GM19240 (cell line): Measurements from ENCODE around the gene UEVLD.
"Not testable (repeated sequence)": the region's sequence is repeated elsewhere in the genome, so short reads cannot be mapped to it uniquely, and the experiment has no call there.

ENCODE experiments used
- DNase-seq: peaks from one replicate; pipeline ENCODE4 v3.0.0; 2011; ENCODE audit warnings: low spot score; ENCODE audit not compliant: insufficient read length

The UEVLD gene

GRCh38 chr11:18588297-18589252 lies at the start of gene UEVLD:
Gene UEVLD, minus strand, starts transcription at chr11:18588734. Its CDS starts 80 bp downstream, at chr11:18588654.
- peak; percentile 61 for DNase-seq

GRCh38 chr11:18634140-18635032 lies 45.9 kb upstream of the UEVLD start, which contains the start of gene SPTY2D1:
Gene SPTY2D1, minus strand, starts transcription at chr11:18634342. Its CDS starts 85 bp downstream, at chr11:18634257.
- DNase-seq = peak; percentile 89

GRCh38 chr11:18633256-18634139 lies 45.0 kb upstream of the UEVLD start:
- no peak for DNase-seq

- DNase-seq = no peak
These were observed 44.3 kb upstream of the UEVLD start for GRCh38 chr11:18632841-18633240.

GRCh38 chr11:18624161-18624560 lies 35.6 kb upstream of the UEVLD start:
- DNase-seq = no peak

GRCh38 chr11:18623707-18624106 lies 35.2 kb upstream of the UEVLD start:
- no peak for DNase-seq

GRCh38 chr11:18618342-18619025 lies 29.9 kb upstream of the UEVLD start:
- no peak for DNase-seq

- no peak for DNase-seq
These were observed 29.3 kb upstream of the UEVLD start for GRCh38 chr11:18617688-18618341.

GRCh38 chr11:18615628-18616392 lies 27.3 kb upstream of the UEVLD start:
- peak; percentile 21 for DNase-seq

GRCh38 chr11:18614667-18615066 lies 26.1 kb upstream of the UEVLD start:
- DNase-seq = no peak

- DNase-seq = no peak
These were observed 23.9 kb upstream of the UEVLD start for GRCh38 chr11:18612394-18612793.

- DNase-seq = no peak
These were observed 22.7 kb upstream of the UEVLD start for GRCh38 chr11:18611196-18611595.

- DNase-seq = no peak
These were observed 19.8 kb upstream of the UEVLD start for GRCh38 chr11:18608376-18608775.

- no peak for DNase-seq
These were observed 12.5 kb upstream of the UEVLD start for GRCh38 chr11:18600915-18601569.

- no peak for DNase-seq
These were observed 11.3 kb upstream of the UEVLD start, which contains the start of gene MISFA for GRCh38 chr11:18599739-18600230. Gene MISFA, plus strand, starts transcription at chr11:18599789. Its CDS starts 140 bp downstream, at chr11:18599929.

- no peak for DNase-seq
These were observed 6.6 kb upstream of the UEVLD start for GRCh38 chr11:18594999-18595749.

- DNase-seq = not testable (repeated sequence)
These were observed 5.6 kb upstream of the UEVLD start for GRCh38 chr11:18594088-18594487.
